T-helper 2 cell (primary cell): ENCODE data around the gene LARP7.
A peak's percentile ranks its signal among the peaks of the same experiment; 100 is the strongest.
"Not testable (repeated sequence)": the region's sequence is repeated elsewhere in the genome, so short reads cannot be mapped to it uniquely, and the experiment has no call there.

ENCODE experiments used
- DNase-seq, 5 experiments: peaks; one replicate each; pipeline versions ENCODE4 v3.0.0 to v3.0.0-alpha.2; 2012 to 2022

Gene LARP7

DNA sequence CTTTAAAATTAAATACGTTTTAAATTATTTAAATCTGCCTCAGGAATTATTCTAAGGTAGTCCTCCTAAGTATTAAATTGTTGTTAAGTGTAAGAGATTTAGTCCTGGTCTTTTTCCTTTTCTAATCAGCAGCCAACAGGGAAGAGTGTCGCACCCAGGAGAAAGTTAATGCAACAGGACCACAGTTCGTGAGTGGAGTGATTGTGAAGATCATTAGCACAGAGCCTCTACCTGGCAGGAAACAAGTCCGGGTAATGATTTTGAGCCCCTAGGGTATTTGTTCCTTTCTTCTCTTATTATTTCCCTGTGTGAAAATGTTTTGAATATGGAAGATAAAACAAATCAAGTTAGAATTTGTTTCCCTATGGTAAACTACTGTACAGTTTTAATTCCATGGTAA is 13.4 kb downstream of the LARP7 start:
- no peak for DNase-seq

DNA sequence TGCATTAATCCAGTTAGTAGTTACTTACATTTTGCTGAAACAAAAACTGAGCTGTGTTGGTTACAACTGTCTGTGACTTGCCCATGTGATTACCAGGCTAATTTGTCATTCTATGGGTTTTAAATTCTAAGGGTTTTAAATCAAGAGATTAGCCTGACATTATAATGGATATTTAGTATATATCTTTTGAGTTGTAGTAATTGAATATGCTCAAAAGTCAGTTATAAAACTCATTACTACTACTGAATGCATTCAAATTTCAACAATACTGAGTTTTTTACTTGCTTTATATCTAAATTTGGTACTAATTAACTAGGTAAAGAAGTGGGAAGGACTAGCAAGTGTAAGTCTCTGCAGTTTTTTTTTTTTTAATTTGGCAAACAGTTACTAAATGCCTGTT is 14.7 kb downstream of the LARP7 start:
- DNase-seq = no peak

DNA sequence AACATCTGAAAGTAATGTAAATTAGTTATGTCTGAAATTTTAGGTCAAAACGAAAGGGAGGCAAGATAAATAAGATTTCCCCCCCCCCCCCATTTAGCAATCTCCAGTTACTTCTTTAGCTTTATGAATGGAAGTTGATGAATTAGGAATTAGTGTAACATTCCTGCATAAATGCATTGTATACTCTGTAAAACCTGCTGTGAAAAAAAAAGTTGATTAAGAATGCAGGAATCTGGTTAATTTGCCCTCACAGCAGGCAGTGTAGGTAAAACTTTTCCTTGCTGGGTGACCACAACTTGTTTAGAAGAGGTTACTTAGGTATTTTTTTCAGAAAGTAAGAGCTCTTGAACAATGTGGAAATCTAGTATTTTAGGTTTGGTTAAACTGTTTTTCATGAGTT is 15.3 kb downstream of the LARP7 start:
- DNase-seq = no peak

DNA sequence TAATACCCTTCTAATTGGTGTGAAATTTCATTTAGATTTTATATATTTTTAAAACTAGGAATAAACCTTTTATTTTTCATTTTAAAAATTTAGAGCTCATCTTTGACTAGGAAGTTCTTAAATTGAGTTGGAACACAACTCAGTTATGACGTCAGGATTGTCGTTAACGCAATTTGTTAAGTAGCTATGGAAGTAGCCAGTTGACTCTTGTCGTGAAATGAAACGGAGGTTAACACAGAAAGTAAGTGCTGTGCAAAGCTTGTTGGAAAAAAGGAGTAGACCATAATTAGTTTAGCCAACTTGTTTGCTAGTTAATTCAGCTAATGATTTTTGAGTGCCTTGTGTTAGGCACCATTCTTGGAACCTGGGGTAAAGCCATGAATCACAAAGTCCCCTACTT is 18.3 kb downstream of the LARP7 start:
- DNase-seq = no peak

DNA sequence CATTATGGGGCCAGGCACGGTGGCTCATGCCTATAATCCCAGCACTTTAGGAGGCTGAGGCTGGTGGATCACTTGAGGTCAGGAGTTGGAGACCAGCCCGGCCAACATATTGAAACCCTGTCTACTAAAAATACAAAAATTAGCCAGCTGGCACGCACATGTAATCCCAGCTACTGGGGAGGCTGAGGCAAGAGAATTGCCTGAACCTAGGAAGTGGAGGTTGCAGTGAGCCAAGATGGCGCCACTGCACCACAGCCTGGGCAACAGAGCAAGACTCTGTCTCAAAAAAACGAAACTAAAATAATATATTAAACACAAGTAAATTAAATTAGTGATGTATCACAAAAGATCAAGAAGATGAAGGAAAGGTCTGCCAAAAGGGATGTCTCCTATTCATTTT is 19.2 kb downstream of the LARP7 start:
- not testable (repeated sequence) for DNase-seq

DNA sequence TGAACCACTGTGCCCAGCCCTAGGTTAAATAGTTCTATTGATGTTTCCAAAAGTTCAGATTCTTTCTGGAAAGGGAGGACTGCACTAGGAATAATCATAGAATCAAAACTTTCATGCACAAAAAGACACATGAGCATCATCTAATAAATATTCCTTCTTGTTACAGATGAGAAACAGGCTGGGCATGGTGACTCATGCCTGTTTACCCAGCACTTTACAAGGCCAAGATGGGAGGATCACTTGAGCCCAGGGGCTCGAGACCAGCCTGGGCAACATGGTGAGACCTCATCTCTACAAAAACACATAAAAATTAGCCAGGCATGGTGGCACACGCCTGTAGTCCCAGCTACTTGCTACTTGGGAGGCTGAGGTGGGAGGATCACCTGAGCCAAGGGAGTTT is 27.7 kb downstream of the LARP7 start:
- no peak for DNase-seq

DNA sequence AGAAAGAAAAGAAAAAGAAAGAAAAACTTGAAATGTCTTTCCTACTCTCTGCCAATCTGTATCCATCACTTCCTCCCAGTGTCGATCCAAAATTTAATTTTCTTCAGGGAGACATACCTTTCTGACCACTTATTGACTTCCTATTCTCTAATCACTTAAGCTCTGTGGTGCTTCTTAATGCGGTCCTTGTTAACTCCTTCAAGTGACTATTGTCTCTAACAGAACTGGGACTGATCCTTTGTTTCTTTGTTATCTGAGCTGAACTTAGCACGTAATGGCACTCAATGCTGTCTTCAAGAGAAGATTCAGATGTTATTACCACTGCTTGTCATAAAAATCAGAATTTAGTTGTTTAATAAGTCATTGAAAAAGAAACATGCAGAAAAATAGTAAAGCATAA is 31.2 kb downstream of the LARP7 start:
- no peak for DNase-seq

DNA sequence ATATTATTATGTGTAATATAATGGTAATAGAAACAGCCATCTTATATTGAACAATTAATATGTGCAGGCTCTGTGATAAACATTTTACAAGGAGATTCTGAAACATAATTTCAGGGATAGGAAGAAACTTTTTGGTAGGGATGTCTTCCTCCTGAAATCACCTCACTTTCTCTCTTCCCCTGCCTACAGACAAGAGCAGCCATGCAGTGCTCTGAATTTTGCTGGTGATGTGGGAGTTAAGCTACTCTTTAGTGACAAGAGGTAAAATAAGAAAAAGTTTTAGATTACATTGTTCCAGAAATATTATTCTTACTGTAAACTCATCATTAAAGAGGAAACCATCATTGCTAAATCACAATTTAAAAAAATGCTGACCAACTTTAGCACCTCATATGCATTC is 36.1 kb downstream of the LARP7 start:
- no peak for DNase-seq

DNA sequence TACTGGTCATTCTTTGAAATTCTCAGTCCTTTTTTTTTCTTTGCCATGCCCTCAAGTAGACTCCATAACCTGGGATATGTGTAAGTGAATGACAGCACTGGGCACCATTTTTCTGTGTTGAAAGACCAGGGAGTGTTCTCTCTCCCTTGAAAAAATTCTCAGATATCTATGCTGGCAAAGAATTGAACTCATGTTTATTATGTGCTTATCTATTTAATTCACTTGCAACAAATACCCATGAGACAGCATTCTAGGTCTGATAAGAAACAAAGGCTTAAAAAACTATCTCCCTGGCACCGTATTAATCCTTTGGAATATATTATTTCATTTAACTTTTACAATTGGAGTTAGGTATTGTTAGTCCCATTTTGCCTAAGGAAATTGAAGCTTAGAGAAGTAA is 36.7 kb downstream of the LARP7 start:
- DNase-seq = no peak

DNA sequence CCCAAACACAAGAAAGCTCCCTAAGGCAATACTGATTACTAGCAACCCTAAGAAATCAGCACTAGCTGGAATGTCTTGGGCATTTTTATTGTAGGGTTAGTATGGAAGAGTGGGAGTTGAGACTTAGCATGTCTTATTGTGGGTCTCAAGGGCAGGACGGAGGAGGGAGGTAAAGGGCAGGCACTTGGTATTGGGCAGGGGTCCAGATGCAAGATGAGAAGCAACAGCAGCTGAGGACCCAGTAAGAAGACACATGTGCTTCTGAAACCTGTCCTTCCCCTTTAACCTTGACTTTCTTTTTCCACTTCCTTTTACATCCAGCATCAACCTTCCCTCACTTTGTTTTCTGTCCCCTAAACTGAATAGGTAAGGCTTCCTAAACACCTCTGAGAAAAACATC is 37.4 kb downstream of the LARP7 start:
- no peak for DNase-seq

DNA sequence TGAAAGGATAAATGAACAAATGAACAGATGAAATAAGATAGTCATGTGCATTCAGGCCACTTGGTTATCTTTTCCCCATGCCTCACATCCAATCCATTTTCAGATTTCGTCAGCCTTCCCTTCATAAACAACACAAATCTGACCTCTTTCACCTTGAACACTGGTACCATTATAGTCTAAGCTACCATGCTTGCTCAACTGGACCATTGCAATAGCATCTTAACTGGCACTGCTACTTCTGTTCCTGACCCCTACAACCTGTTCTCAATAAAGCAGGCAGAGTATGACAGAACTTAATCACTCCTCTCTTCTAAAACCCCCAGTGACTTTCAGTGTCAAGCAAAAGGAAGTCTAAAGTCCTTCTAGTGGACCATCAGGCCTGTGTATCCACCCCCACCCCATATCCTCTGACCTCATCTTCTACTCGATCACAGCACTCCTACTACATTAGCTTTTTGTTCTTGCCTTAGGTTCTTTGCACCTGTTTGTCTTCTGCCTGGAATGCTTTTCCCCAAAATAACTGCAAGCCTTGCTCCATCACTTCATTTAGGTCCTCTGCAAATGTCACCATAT is 40.7 kb downstream of the LARP7 start:
- no peak for DNase-seq

DNA sequence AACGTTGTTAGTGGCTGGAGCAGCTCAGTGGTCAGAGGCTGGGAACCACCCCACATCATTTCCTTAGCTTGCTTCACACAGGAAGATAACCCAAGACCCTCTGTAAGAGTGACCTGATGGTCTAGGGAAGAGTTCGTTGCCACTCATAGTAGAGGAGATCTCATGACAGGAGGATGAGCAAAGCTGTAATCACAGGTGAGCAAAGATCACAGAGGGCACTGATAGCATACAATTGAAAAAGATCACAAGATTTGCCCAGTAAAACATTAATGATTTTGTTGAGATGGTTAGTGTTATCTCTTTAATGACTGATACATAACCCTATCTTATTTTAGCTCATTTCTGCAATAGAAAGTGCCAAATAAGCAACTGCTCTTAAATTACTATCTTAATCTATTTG is 44.1 kb downstream of the LARP7 start:
- no peak for DNase-seq

DNA sequence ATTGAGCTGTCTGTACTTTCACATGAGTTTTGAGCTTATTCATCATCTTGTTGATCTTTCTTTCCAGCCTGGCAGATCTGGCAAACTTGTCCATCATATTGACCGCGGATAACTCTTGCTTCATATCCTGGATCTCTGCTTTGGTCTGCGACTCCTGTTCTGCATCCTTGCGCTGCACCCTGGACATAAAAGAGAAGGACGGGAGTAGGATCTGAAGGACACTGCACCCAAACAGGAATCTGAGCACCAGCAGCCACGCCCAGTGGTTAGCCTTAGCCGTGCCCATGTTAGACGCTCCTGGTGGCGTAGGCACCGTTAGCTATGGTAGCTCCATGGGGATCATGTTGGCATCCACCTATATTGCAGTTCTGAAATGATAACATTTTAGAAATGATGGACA is 56.6 kb downstream of the LARP7 start:
- no peak for DNase-seq

DNA sequence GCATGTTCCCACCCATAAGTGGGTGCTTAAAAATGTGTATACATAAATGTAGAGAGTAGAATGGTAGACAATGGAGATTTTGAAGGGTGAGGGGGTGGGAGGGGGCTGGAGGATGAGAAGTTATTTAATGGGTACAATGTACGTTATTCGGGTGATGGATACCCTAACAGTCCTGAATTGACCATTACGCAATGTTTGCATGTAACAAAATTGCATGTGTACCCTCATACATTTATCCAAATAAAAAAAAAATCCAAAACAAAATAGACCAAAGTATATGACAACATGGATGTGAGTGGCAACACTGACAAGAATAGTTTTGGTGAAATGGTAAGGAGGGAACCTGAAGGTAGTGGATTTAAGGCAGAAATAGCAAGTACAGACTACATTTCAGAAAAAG is 63.7 kb downstream of the LARP7 start:
- no peak for DNase-seq

DNA sequence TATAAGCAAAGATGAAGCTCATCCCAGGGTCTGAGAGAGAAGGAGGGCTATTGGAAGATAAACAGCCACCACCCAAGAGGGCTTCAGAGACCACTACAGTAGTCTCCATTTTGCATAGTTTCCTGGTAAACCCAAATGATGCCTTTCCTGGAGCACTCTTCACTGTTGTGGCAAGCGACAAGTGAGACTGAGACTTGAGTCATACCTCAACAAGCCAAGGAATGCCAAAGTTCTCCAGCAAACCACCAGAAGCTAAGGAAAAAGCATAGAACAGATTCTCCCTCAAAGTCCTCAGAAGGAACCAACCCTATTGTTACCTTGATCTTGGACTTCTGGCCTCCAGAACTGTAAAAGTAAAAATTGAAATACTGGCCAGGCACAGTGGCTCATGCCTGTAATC is 65.9 kb downstream of the LARP7 start:
- DNase-seq = no peak

DNA sequence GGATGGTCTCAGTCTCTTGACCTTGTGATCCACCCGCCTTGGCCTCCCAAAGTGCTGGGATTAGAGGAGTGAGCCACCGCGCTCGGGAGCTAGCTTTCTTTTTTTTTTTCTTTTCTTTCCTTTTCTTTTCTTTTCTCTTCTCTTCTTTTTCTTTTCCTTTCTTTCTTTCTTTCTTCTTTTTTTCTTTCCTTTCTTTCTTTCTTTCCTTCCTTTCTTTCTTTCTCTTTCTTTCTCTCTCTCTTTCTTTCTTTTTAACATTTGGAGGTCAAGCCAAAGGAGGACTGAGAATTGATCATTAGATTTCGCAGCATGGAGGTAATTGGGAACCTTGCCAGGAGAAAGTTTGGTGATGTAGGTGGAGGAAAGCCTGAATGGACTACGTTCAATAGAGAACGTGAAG is 67.4 kb downstream of the LARP7 start:
- DNase-seq = no peak

DNA sequence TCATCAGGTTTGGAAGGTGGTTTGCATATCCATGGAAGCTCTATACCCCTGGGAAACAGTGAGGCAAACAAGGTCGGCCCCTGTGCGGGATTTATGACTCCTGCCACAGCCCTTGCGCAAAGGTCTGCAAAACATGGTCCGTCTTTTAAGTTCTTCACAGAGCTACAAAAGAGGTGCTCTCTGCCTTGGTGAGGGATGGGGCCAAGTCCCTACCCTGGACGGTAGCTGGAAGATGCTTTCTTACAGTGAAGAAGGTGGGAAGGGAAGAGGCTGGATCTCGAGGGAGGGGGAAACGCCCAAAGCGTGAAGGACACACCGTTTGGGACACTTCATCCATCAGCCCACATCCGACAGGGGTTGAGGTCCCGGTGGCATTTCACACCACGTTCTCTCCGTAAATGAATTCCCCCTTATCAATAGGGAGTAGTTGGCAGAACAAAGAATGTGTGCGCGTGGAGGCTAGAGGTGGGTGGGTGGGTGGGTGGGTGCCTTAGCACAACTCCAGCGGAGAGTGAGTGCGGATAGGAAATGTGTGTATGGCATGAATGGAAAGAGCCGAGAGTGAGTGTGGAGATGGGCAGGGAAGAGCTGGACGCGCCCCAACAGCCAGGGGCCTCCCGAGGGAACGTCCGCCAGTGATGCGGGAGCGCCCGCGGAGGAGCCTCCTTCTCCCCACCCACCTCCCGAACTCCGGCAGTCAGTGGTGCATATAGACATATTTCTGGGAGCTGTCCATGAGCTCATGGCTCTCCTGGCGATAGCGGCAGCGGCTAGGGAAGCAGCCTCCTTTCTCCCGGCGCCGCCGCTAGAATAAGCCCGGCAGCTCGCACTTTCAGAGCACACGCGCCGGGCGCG is 68.3 kb downstream of the LARP7 start:
- DNase-seq = no peak

DNA sequence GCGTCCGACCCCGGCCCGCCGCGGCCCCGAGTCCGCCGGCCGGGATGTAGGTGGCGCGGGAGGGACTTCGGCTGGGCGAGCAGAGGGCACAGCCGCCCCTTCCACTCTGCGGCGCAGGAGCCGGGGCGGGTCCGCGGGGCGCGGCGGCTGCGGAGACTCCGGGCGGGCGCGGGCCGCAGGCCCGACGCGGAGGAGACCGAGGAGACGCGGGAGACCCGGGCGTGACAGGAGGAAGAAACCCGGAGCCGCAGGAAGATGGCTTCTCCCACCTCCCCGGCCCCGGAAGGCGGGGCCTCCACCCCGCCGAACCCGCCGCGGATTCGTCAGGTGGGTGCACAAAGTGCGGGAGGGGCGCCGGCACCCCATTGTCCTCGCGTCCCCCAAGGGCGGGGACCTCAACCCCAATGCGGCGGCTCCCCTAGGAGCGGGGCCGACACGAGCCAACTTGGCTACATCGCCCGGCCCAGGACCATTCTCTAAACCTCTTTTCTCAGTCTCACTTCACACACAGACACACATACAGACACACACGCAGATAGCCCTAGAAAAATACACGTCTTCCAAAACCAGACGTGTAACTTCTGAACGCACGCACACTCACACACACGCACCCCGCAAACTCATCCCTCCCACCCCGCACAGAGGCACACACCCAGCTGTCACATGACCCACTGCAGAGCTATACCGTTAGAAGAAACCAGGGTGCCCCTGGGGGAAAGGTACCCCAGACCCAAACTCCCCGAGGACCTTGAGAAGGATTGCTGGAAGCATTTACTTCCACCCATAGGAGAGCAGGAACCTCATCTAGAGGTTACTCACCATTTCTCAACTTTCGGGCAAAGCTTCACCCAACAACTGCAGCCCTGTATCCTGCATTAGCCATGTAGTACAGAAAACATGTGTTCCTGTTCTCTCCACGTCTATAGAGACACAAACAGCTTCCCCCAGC is 69.2 kb downstream of the LARP7 start:
- DNase-seq = peak in 2 of 5 experiments; percentile 6 to 57

DNA sequence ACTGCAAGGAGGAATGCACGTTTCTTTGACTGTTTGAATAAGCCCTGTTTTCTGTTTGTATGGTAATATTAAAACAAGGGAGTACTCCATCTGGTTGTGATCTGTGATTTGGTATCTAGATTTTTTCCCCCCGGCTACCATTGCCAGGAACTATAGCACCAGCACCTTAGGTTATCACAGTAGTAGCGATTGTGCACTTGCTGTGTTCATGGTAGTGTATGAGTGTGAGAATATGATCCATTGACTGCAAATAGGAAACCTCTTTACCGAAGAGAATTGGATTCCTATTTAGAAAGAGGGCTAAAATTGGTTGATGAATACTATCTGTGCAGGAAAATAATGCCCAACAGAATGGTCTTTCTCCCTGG is 69.9 kb downstream of the LARP7 start:
- DNase-seq = no peak
